GM12878 (cell line): ENCODE data around the gene PEF1. TPM values are rescaled to one million over a fixed set of nuclear protein-coding genes. Genes with fewer than 3 reads are reported as not detected.

Source experiments
- ATAC-seq: fragments of 200-7000 bp; cut with Tn5 transposase; 3 replicates; pipeline ENCODE4 v1.9.1; 2020; ENCODE audit warnings: mild to moderate bottlenecking, moderate library complexity
- BruUV-seq: library from RNA; stranded (reverse); fragments of 400-500 nt; replicated peaks from 2 replicates; lab custom pipeline; 2021; lab: Mats Ljungman, UMichigan
- CTCF ChIA-PET: fragments of 300-600 bp; sonication (Branson Sonifier 250); formaldehyde crosslinking; extraction: SDS; loops from one replicate; lab custom pipeline; 2021; ENCODE audit warnings: inconsistent platforms; lab: Yijun Ruan, JAX
- POLR2A ChIA-PET: fragments of 350-600 bp; formaldehyde crosslinking; extraction: SDS; loops from one replicate; lab custom pipeline; 2021; ENCODE audit warnings: inconsistent platforms; lab: Charles Lee
- RAD21 ChIA-PET: fragments of 300-600 bp; sonication (Branson Sonifier 250); formaldehyde crosslinking; loops from one replicate; lab custom pipeline; 2023; ENCODE audit warnings: antibody characterized with exemption; ENCODE audit not compliant: unreplicated experiment; lab: Charles Lee
- SMC1A ChIA-PET: fragments of 300-600 bp; sonication (Branson Sonifier 250); formaldehyde crosslinking; loops from one replicate; lab custom pipeline; 2023; ENCODE audit not compliant: unreplicated experiment, uncharacterized antibody; lab: Charles Lee
- DNase-seq: peaks from one replicate; pipeline ENCODE4 v3.0.0-alpha.2; 2011; ENCODE audit warnings: low read depth, low spot score
- FAIRE-seq: peaks from 3 replicates; lab custom pipeline; 2011; peaks lifted over from hg19 to GRCh38; lab: Jason Lieb, UNC
- H2AFZ ChIP-seq: 2 replicates; pipeline ENCODE4 v1.6.0; 2011; ENCODE audit warnings: low read depth, low read length, control low read depth; ENCODE audit not compliant: control insufficient read depth
- H3K27ac ChIP-seq: 2 replicates; pipeline ENCODE4 v1.5.1; 2011; ENCODE audit warnings: control low read depth; ENCODE audit not compliant: control insufficient read depth, insufficient read depth
- H3K27me3 ChIP-seq, 2 experiments: replicated peaks in 1 of 2; 2 replicates each; pipeline versions ENCODE4 v1.6.0 to v1.6.1; 2011; ENCODE audit warnings: low read length in 1 of 2; ENCODE audit not compliant: control insufficient read depth in 2 of 2, insufficient read depth in 2 of 2
- H3K36me3 ChIP-seq, 2 experiments: 2 replicates each; pipeline ENCODE4 v1.5.1; 2011; ENCODE audit warnings: low read length in 1 of 2; ENCODE audit not compliant: control insufficient read depth in 2 of 2, insufficient read depth in 2 of 2
- H3K4me1 ChIP-seq: 2 replicates; pipeline ENCODE4 v1.6.1; 2011; ENCODE audit warnings: mild to moderate bottlenecking, low read length, moderate library complexity, mixed read lengths; ENCODE audit not compliant: control insufficient read depth, insufficient read depth
- H3K4me2 ChIP-seq: 2 replicates; pipeline ENCODE4 v1.6.0; 2011; ENCODE audit warnings: control low read depth; ENCODE audit not compliant: control insufficient read depth, insufficient read depth
- H3K4me3 ChIP-seq: fragments of 200-600 bp; sonication (generic); 2 replicates; pipeline ENCODE4 v1.5.1; 2016
- H3K79me2 ChIP-seq: 2 replicates; pipeline ENCODE4 v1.6.0; 2011; ENCODE audit warnings: low read length; ENCODE audit not compliant: control insufficient read depth, insufficient read depth
- H3K9ac ChIP-seq: 2 replicates; pipeline ENCODE4 v1.8.0; 2011; ENCODE audit warnings: low read length, control low read depth, mixed read lengths; ENCODE audit not compliant: control insufficient read depth, insufficient read depth
- H3K9me3 ChIP-seq: replicated peaks from 3 replicates; pipeline ENCODE4 v1.5.1; 2011; ENCODE audit warnings: mild to moderate bottlenecking, low read length; ENCODE audit not compliant: control insufficient read depth, insufficient read depth
- H4K20me1 ChIP-seq: 2 replicates; pipeline ENCODE4 v1.6.0; 2011; ENCODE audit not compliant: control insufficient read depth, insufficient read depth
- CEBPZ ChIP-seq: fragments of 150-350 bp; IDR thresholded peaks from 2 replicates; pipeline ENCODE4 v1.6.1; 2016; ENCODE audit warnings: low read depth, low read length
- ELK1 ChIP-seq: IDR thresholded peaks from 2 replicates; pipeline ENCODE4 v1.6.1; 2012; ENCODE audit warnings: low read depth, low read length, improper control_type of control experiment
- ETV6 ChIP-seq, 2 experiments: fragments of 450-650 bp in 1 of 2; IDR thresholded peaks in 1 of 2; conservative IDR thresholded peaks in 1 of 2; 2 replicates each; pipeline ENCODE4 v1.6.1; 2014; ENCODE audit warnings: antibody characterized with exemption in 1 of 2, borderline replicate concordance in 1 of 2, low read depth in 1 of 2, mild to moderate bottlenecking in 1 of 2, moderate library complexity in 1 of 2
- IKZF1 ChIP-seq: fragments of 450-650 bp; conservative IDR thresholded peaks from 2 replicates; pipeline ENCODE4 v1.6.1; 2017; ENCODE audit warnings: antibody characterized with exemption, mild to moderate bottlenecking
- IRF3 ChIP-seq: fragments of 450-650 bp; IDR thresholded peaks from 2 replicates; pipeline ENCODE4 v1.6.1; 2014; ENCODE audit warnings: mild to moderate bottlenecking
- MEF2A ChIP-seq: IDR thresholded peaks from 2 replicates; pipeline ENCODE4 v1.6.1; 2011; ENCODE audit warnings: low read depth, mild to moderate bottlenecking, low read length, moderate library complexity; ENCODE audit not compliant: insufficient read depth
- MTA2 ChIP-seq: fragments of 450-650 bp; IDR thresholded peaks from 2 replicates; pipeline ENCODE4 v1.6.1; 2016; ENCODE audit warnings: low read depth, mild to moderate bottlenecking, moderate library complexity
- NR2F1 ChIP-seq: fragments of 450-650 bp; conservative IDR thresholded peaks from 2 replicates; pipeline ENCODE4 v1.6.1; 2017; ENCODE audit warnings: mild to moderate bottlenecking
- NRF1 ChIP-seq: conservative IDR thresholded peaks from 2 replicates; pipeline ENCODE4 v1.6.1; 2011; ENCODE audit warnings: mild to moderate bottlenecking, low read depth, low read length, improper control_type of control experiment
- RUNX3 ChIP-seq: IDR thresholded peaks from 2 replicates; pipeline ENCODE4 v1.6.1; 2012; ENCODE audit warnings: low read length, inconsistent platforms
- SMC3 ChIP-seq: IDR thresholded peaks from 2 replicates; pipeline ENCODE4 v1.6.1; 2011; ENCODE audit warnings: low read length, improper control_type of control experiment, borderline replicate concordance
- SP1 ChIP-seq: IDR thresholded peaks from one replicate; pipeline ENCODE4 v1.6.1; 2011; ENCODE audit warnings: low read depth, low read length
- ZNF592 ChIP-seq: fragments of 450-650 bp; IDR thresholded peaks from 2 replicates; pipeline ENCODE4 v1.6.1; 2017; ENCODE audit warnings: mild to moderate bottlenecking, moderate library complexity
- WGBS: methylation state at CpG from one replicate; pipeline ENCODE4 v1.1.6; 2016; ENCODE audit warnings: low lambda C conversion rate; ENCODE audit not compliant: insufficient replicate concordance, insufficient coverage; ENCODE audit errors: missing lambda C conversion rate; 5-methylcytosine and 5-hydroxymethylcytosine counted together
- in situ Hi-C: fragments of 300-500 bp; cut with MboI; formaldehyde crosslinking; loops from 9 replicates; pipeline ENCODE4 v1.14.3; 2018; ENCODE audit warnings: mixed read lengths
- intact Hi-C: fragments of 100-400 bp; cut with micrococcal nuclease; formaldehyde crosslinking; loops from one replicate; pipeline ENCODE4 v1.14.2; 2022; ENCODE audit not compliant: unreplicated experiment
- polyA plus RNA-seq, 11 experiments: library from polyadenylated mRNA; depleted of rRNA in 4 of 11; unstranded in 6 of 11; stranded (reverse) in 5 of 11; fragments of >200 nt; fragmentation: Nextera tagmentation in 4 of 11; fragmentation: Illumina TruSeq in 1 of 11; extraction: Ambion mirVana in 4 of 11; extraction: Trizol in 1 of 11; gene quantifications; 1 replicate in 1 of 11; 2 replicates in 10 of 11; pipeline versions ENCODE4 v1.2.1 to v1.2.3, GENCODE V29; 2011 to 2016; ENCODE audit warnings: inconsistent platforms in 2 of 11, missing spikeins in 2 of 11, low read depth in 1 of 11
- total RNA-seq, 4 experiments: library from RNA; depleted of rRNA in 3 of 4; stranded (reverse); fragments of >200 nt in 3 of 4; fragmentation: Illumina TruSeq in 1 of 4; extraction: Trizol in 1 of 4; gene quantifications; 2 replicates each; pipeline versions ENCODE4 v1.2.1 to v1.2.3, GENCODE V29; 2013 to 2021

PEF1 gene
- total and polyA plus RNA-seq, 10 of the 15 experiments (the other 5 are each of a cell fraction or from before 2014, with no cell fraction given), result 27.1 to 107 (median 79.0) TPM

GRCh38 chr1:31690921-31691320 lies 46.2 kb upstream of the PEF1 start:
- DNase-seq (no peak), FAIRE-seq (no peak), ATAC-seq (no peak)
- Histone ChIP-seq H3K4me2 (no peak overlapping the region), H2AFZ (no peak overlapping the region), H3K4me1 (peaks cover 3% of the 10 kb centered on the region; the same call in 1 of the 2 replicates), H3K36me3 (no peaks in the 10 kb centered on the region), H3K27me3 (no peaks in the 10 kb centered on the region; a peak in 1 of 4 replicates), H3K79me2 (no peaks in the 10 kb centered on the region), H3K9me3 (no peaks in the 10 kb centered on the region), H3K4me3 (no peak overlapping the region), H3K9ac (no peak overlapping the region), H4K20me1 (no peaks in the 10 kb centered on the region), H3K27ac (no peak overlapping the region)
- BruUV-seq, result no TSS peak
- CTCF ChIA-PET, result interaction anchor here (0.8 to 1.4 kb wide), 3 partner anchors 13 to 97 kb away, joined by 3 read pairs; partner anchors contain the start of gene COL16A1
- RAD21 ChIA-PET, result no interaction called here
- intact Hi-C loops (no loop called here), in situ Hi-C loops (no loop called here)
- SMC1A ChIA-PET, result interaction anchor here (1.3 kb wide), 1 partner anchor 13 kb away, joined by 3 read pairs; the partner anchor contains the start of gene COL16A1
- WGBS, result 36% methylated on average over 10 of the region's 10 CpGs
- POLR2A ChIA-PET, result no interaction called here
- no peak for TF ChIP-seq IRF3
- no peak for TF ChIP-seq IKZF1
- no peak for TF ChIP-seq MEF2A
- TF ChIP-seq ETV6 (conservative IDR thresholded peaks at IDR 0.05 in 1 of 2, IDR thresholded peaks at IDR 0.05 in 1 of 2; ENCODE audit: borderline replicate concordance in 1 of 2, low read depth in 1 of 2), result no peak
- TF ChIP-seq NR2F1, result no peak
- no peak for TF ChIP-seq SP1
- no peak for TF ChIP-seq MTA2
- no peak for TF ChIP-seq CEBPZ
- TF ChIP-seq NRF1, result no peak
- no peak for TF ChIP-seq SMC3
- no peak for TF ChIP-seq ZNF592
- no peak for TF ChIP-seq ELK1
- TF ChIP-seq RUNX3, result no peak
